H9 (cell line): ENCODE results near the gene IGFBP1. TPM values are rescaled to one million over a fixed set of nuclear protein-coding genes. Genes with fewer than 3 reads are reported as not detected.

Experiments used
- DNase-seq: peaks from one replicate; pipeline ENCODE4 v3.0.0-alpha.2; 2017
- H2AFZ ChIP-seq: one replicate; pipeline ENCODE4 v1.6.1; 2013; ENCODE audit warnings: mild to moderate bottlenecking, low read length, control low read depth, moderate library complexity
- H2AK5ac ChIP-seq: 2 replicates; pipeline ENCODE4 v1.6.1; 2013; ENCODE audit warnings: low read length, control low read depth, mixed read lengths; ENCODE audit not compliant: insufficient read length
- H2BK120ac ChIP-seq: one replicate; pipeline ENCODE4 v1.6.1; 2013; ENCODE audit warnings: low read depth, mild to moderate bottlenecking, low read length, control low read depth, inconsistent platforms; ENCODE audit not compliant: poor library complexity, severe bottlenecking
- H2BK12ac ChIP-seq: 2 replicates; pipeline ENCODE4 v1.6.1; 2013; ENCODE audit warnings: low read length, control low read depth, mixed read lengths, low read depth; ENCODE audit not compliant: insufficient read length
- H2BK15ac ChIP-seq: 2 replicates; pipeline ENCODE4 v1.6.1; 2013; ENCODE audit warnings: low read depth, low read length, control low read depth
- H2BK20ac ChIP-seq: one replicate; pipeline ENCODE4 v1.6.1; 2013; ENCODE audit warnings: low read depth, mild to moderate bottlenecking, low read length, control low read depth, inconsistent platforms; ENCODE audit not compliant: poor library complexity, severe bottlenecking
- H2BK5ac ChIP-seq: 2 replicates; pipeline ENCODE4 v1.6.1; 2013; ENCODE audit warnings: low read length, control low read depth, mixed read lengths; ENCODE audit not compliant: insufficient read length
- H3K14ac ChIP-seq: 2 replicates; pipeline ENCODE4 v1.6.1; 2013; ENCODE audit warnings: low read length, control low read depth; ENCODE audit not compliant: insufficient read depth
- H3K18ac ChIP-seq: 2 replicates; pipeline ENCODE4 v1.6.1; 2013; ENCODE audit warnings: low read depth, mild to moderate bottlenecking, mixed read lengths, low read length, control low read depth; ENCODE audit not compliant: insufficient read length
- H3K23ac ChIP-seq: 2 replicates; pipeline ENCODE4 v1.6.1; 2013; ENCODE audit warnings: low read length, control low read depth, mixed read lengths, low read depth; ENCODE audit not compliant: insufficient read length
- H3K23me2 ChIP-seq: 2 replicates; pipeline ENCODE4 v1.6.1; 2013; ENCODE audit warnings: low read depth, mild to moderate bottlenecking, mixed read lengths, low read length, control low read depth; ENCODE audit not compliant: insufficient read length, poor library complexity, severe bottlenecking
- H3K27ac ChIP-seq: 2 replicates; pipeline ENCODE4 v1.5.1; 2013; ENCODE audit warnings: low read length, control low read depth, mixed read lengths, low read depth; ENCODE audit not compliant: insufficient read length
- H3K27me3 ChIP-seq: 2 replicates; pipeline ENCODE4 v1.6.1; 2013; ENCODE audit warnings: low read length, control low read depth, inconsistent platforms; ENCODE audit not compliant: insufficient read depth
- H3K4ac ChIP-seq: 2 replicates; pipeline ENCODE4 v1.6.1; 2013; ENCODE audit warnings: low read depth, mild to moderate bottlenecking, control low read depth, inconsistent platforms, low read length, moderate library complexity
- H3K4me1 ChIP-seq: 2 replicates; pipeline ENCODE4 v1.6.1; 2013; ENCODE audit warnings: low read length, control low read depth, inconsistent platforms; ENCODE audit not compliant: insufficient read depth
- H3K4me2 ChIP-seq: 2 replicates; pipeline ENCODE4 v1.6.1; 2013; ENCODE audit warnings: low read length, control low read depth, mixed read lengths; ENCODE audit not compliant: insufficient read length, insufficient read depth
- H3K56ac ChIP-seq: 2 replicates; pipeline ENCODE4 v1.6.1; 2013; ENCODE audit warnings: low read depth, mild to moderate bottlenecking, mixed read lengths, low read length, control low read depth; ENCODE audit not compliant: insufficient read length
- H3K79me1 ChIP-seq: 2 replicates; pipeline ENCODE4 v1.6.1; 2013; ENCODE audit warnings: low read depth, mild to moderate bottlenecking, moderate library complexity, low read length, control low read depth, inconsistent platforms; ENCODE audit not compliant: insufficient read depth, poor library complexity, severe bottlenecking
- H3K79me2 ChIP-seq: 2 replicates; pipeline ENCODE4 v1.6.1; 2013; ENCODE audit warnings: low read length, control low read depth, inconsistent platforms; ENCODE audit not compliant: insufficient read depth
- H3K9ac ChIP-seq: 2 replicates; pipeline ENCODE4 v1.6.1; 2013; ENCODE audit warnings: low read length, control low read depth, mixed read lengths; ENCODE audit not compliant: insufficient read length; ENCODE audit errors: extremely low read depth
- H3K9me3 ChIP-seq: one replicate; pipeline ENCODE4 v1.6.1; 2013; ENCODE audit warnings: low read depth, low read length, inconsistent platforms; ENCODE audit not compliant: control insufficient read depth
- H3T11ph ChIP-seq: one replicate; pipeline ENCODE4 v1.6.1; 2013; ENCODE audit warnings: mild to moderate bottlenecking, low read length, control low read depth, inconsistent platforms
- H4K20me1 ChIP-seq: one replicate; pipeline ENCODE4 v1.6.1; 2013; ENCODE audit not compliant: control insufficient read depth, insufficient read length, insufficient read depth
- H4K5ac ChIP-seq: 2 replicates; pipeline ENCODE4 v1.6.1; 2013; ENCODE audit warnings: low read depth, mild to moderate bottlenecking, mixed read lengths, low read length, control low read depth; ENCODE audit not compliant: insufficient read length
- H4K8ac ChIP-seq: replicated peaks from 2 replicates; pipeline ENCODE4 v1.6.1; 2013; ENCODE audit warnings: low read length, control low read depth, mixed read lengths, low read depth; ENCODE audit not compliant: insufficient read length
- H4K91ac ChIP-seq: 2 replicates; pipeline ENCODE4 v1.6.1; 2013; ENCODE audit warnings: low read depth, mild to moderate bottlenecking, moderate library complexity, mixed read lengths, low read length, control low read depth; ENCODE audit not compliant: insufficient read length
- H3K27ac Mint-ChIP-seq, 3 experiments: 2 replicates in 2 of 3; 3 replicates in 1 of 3; pipeline ENCODE4 v1.8.0; 2020 to 2021; ENCODE audit warnings: mixed read lengths in 3 of 3, mild to moderate bottlenecking in 1 of 3, moderate library complexity in 1 of 3
- H3K27me3 Mint-ChIP-seq: 2 replicates; pipeline ENCODE4 v1.8.0; 2021; ENCODE audit warnings: low read depth, mild to moderate bottlenecking, moderate library complexity, mixed read lengths
- H3K36me3 Mint-ChIP-seq, 3 experiments: 2 replicates in 2 of 3; 3 replicates in 1 of 3; pipeline ENCODE4 v1.8.0; 2020 to 2021; ENCODE audit warnings: low read depth in 3 of 3, mixed read lengths in 3 of 3; ENCODE audit not compliant: insufficient read depth in 1 of 3
- H3K4me1 Mint-ChIP-seq, 2 experiments: 2 replicates each; pipeline ENCODE4 v1.8.0; 2020; ENCODE audit warnings: mixed read lengths in 2 of 2
- H3K4me3 Mint-ChIP-seq, 2 experiments: 2 replicates in 1 of 2; 3 replicates in 1 of 2; pipeline ENCODE4 v1.8.0; 2020 to 2021; ENCODE audit warnings: mild to moderate bottlenecking in 2 of 2, mixed read lengths in 2 of 2, moderate library complexity in 1 of 2
- H3K9me3 Mint-ChIP-seq, 2 experiments: 2 replicates in 1 of 2; 3 replicates in 1 of 2; pipeline ENCODE4 v1.8.0; 2020; ENCODE audit warnings: mild to moderate bottlenecking in 2 of 2, mixed read lengths in 2 of 2, moderate library complexity in 1 of 2
- CTCF ChIP-seq: fragments of 200-600 bp; sonication (generic); conservative IDR thresholded peaks from 3 replicates; pipeline ENCODE4 v1.8.0; 2021; ENCODE audit warnings: antibody characterized with exemption, mild to moderate bottlenecking
- WGBS: extraction: QIAGEN DNeasy Blood & Tissue Kit; methylation state at CpG from one replicate; pipeline ENCODE4 v1.1.7; 2013; ENCODE audit warnings: missing lambda C conversion rate, low lambda C conversion rate, mixed read lengths; ENCODE audit not compliant: insufficient read length; ENCODE audit errors: extremely low coverage; 5-methylcytosine and 5-hydroxymethylcytosine counted together
- total RNA-seq: library from RNA; stranded (reverse); gene quantifications from 2 replicates; pipeline ENCODE4 v1.2.1, GENCODE V29; 2021

IGFBP1 gene
- total RNA-seq, 1 experiment from 2014 or later, result not detected

- H3K9me3 ChIP-seq, result no peaks in the 10 kb centered on the region
- no peak overlapping the region for H3K9ac ChIP-seq
- H3K23me2 ChIP-seq, result no peaks in the 10 kb centered on the region
- H2BK20ac ChIP-seq, result no peak overlapping the region
- Mint-ChIP-seq H3K36me3 (peaks cover 2 to 5% (median 4%) of the 10 kb centered on the region in 3 experiments; a peak in 5 of 7 replicates), H3K27ac (no peak overlapping the region), H3K4me3 (no peak overlapping the region), H3K4me1 (no peaks in the 10 kb centered on the region), H3K9me3 (peaks cover 0 to 9% of the 10 kb centered on the region in 2 experiments; a peak in 4 of 5 replicates), H3K27me3 (peaks cover 5% of the 10 kb centered on the region)
- H3K14ac ChIP-seq, result no peak overlapping the region
- no peaks in the 10 kb centered on the region for H3K79me2 ChIP-seq
- no peaks in the 10 kb centered on the region for H3K79me1 ChIP-seq
- no peak overlapping the region for H3T11ph ChIP-seq
- no peak overlapping the region for H2AK5ac ChIP-seq
- no peak overlapping the region for H3K18ac ChIP-seq
- no peak overlapping the region for H4K5ac ChIP-seq
- no peaks in the 10 kb centered on the region for H4K20me1 ChIP-seq
- H3K27me3 ChIP-seq, result no peaks in the 10 kb centered on the region
- H2BK120ac ChIP-seq, result no peak overlapping the region
- no peak for DNase-seq
- H3K4me1 ChIP-seq, result no peaks in the 10 kb centered on the region
- H3K4me2 ChIP-seq, result no peak overlapping the region
- no peak overlapping the region for H3K27ac ChIP-seq
- no peak overlapping the region for H2BK5ac ChIP-seq
- no CpG with 5 or more reads among the region's 6 CpGs for WGBS
- H2BK15ac ChIP-seq, result no peak overlapping the region
- no peak overlapping the region for H4K91ac ChIP-seq
- no peak overlapping the region for H2BK12ac ChIP-seq
- no peak for TF ChIP-seq CTCF
- no peak overlapping the region for H3K23ac ChIP-seq
- H3K4ac ChIP-seq, result no peak overlapping the region
- H3K56ac ChIP-seq, result no peak overlapping the region
- no peak overlapping the region for H2AFZ ChIP-seq
- H4K8ac ChIP-seq, result no peak overlapping the region
Measured at GRCh38 chr7:45937301-45937700, 49.0 kb downstream of the IGFBP1 start.
